GM23338 (cell line): ENCODE data around the gene ACAD10. TPM values are rescaled to one million over a fixed set of nuclear protein-coding genes. Genes with fewer than 3 reads are reported as not detected.

Experiments used
- ATAC-seq: fragments of 200-7000 bp; cut with Tn5 transposase; 3 replicates; pipeline ENCODE4 v1.9.1; 2020
- DNase-seq: peaks from one replicate; pipeline ENCODE4 v3.0.0-alpha.2; 2015; ENCODE audit warnings: low spot score
- H2AFZ ChIP-seq: fragments of 200-600 bp; sonication (generic); 2 replicates; pipeline ENCODE4 v1.8.0; 2016; ENCODE audit warnings: antibody characterized with exemption, mild to moderate bottlenecking, moderate library complexity
- H3F3A ChIP-seq: fragments of 200-600 bp; sonication (generic); replicated peaks from 2 replicates; pipeline ENCODE4 v1.8.0; 2017; ENCODE audit warnings: antibody characterized with exemption, mixed run types, low read depth
- H3K27ac ChIP-seq: fragments of 200-600 bp; sonication (generic); 2 replicates; pipeline ENCODE4 v1.6.1; 2016; ENCODE audit warnings: low read depth
- H3K27me3 ChIP-seq: fragments of 200-600 bp; sonication (generic); 2 replicates; pipeline ENCODE4 v1.8.0; 2016; ENCODE audit warnings: mild to moderate bottlenecking, mixed run types, moderate library complexity; ENCODE audit not compliant: insufficient read depth
- H3K36me3 ChIP-seq: fragments of 200-600 bp; sonication (generic); 2 replicates; pipeline ENCODE4 v1.8.0; 2016; ENCODE audit warnings: mild to moderate bottlenecking; ENCODE audit not compliant: insufficient read depth
- H3K4me1 ChIP-seq: fragments of 200-600 bp; sonication (generic); 2 replicates; pipeline ENCODE4 v1.8.0; 2016; ENCODE audit warnings: mild to moderate bottlenecking, moderate library complexity; ENCODE audit not compliant: insufficient read depth
- H3K4me2 ChIP-seq: fragments of 200-600 bp; sonication (generic); 2 replicates; pipeline ENCODE4 v1.7.1; 2017; ENCODE audit warnings: mixed run types
- H3K4me3 ChIP-seq: fragments of 200-600 bp; sonication (generic); 2 replicates; pipeline ENCODE4 v1.6.1; 2016; ENCODE audit warnings: mixed run types
- H3K79me2 ChIP-seq: fragments of 200-600 bp; sonication (generic); replicated peaks from 2 replicates; pipeline ENCODE4 v1.8.0; 2017; ENCODE audit warnings: mild to moderate bottlenecking; ENCODE audit not compliant: insufficient read depth
- H3K9me2 ChIP-seq: fragments of 200-600 bp; sonication (generic); 2 replicates; pipeline ENCODE4 v1.8.0; 2017; ENCODE audit not compliant: insufficient read depth
- H4K20me1 ChIP-seq: fragments of 200-600 bp; sonication (generic); replicated peaks from 2 replicates; pipeline ENCODE4 v1.8.0; 2017; ENCODE audit warnings: mild to moderate bottlenecking; ENCODE audit not compliant: insufficient read depth
- H3K27ac Mint-ChIP-seq: 2 replicates; pipeline ENCODE4 v1.8.0; 2020; ENCODE audit warnings: inconsistent platforms, mild to moderate bottlenecking, moderate library complexity, mixed read lengths
- H3K27me3 Mint-ChIP-seq: 3 replicates; pipeline ENCODE4 v1.8.0; 2022; ENCODE audit warnings: low read depth, mild to moderate bottlenecking, moderate library complexity, mixed read lengths, inconsistent platforms; ENCODE audit not compliant: insufficient read depth, poor library complexity
- H3K36me3 Mint-ChIP-seq: 3 replicates; pipeline ENCODE4 v1.8.0; 2021; ENCODE audit warnings: low read depth, mild to moderate bottlenecking, inconsistent platforms, moderate library complexity, mixed read lengths
- H3K4me1 Mint-ChIP-seq: 3 replicates; pipeline ENCODE4 v1.8.0; 2020; ENCODE audit warnings: mild to moderate bottlenecking, inconsistent platforms, mixed read lengths
- H3K4me3 Mint-ChIP-seq: 3 replicates; pipeline ENCODE4 v1.8.0; 2021; ENCODE audit warnings: moderate library complexity, mild to moderate bottlenecking, inconsistent platforms, mixed read lengths
- H3K9me3 Mint-ChIP-seq: 3 replicates; pipeline ENCODE4 v1.8.0; 2020; ENCODE audit warnings: moderate library complexity, mild to moderate bottlenecking, inconsistent platforms, mixed read lengths
- CREB1 ChIP-seq: fragments of 250-450 bp; sonication (Bioruptor Pico); IDR thresholded peaks from 2 replicates; pipeline ENCODE4 v1.5.0; 2020; ENCODE audit warnings: low read depth, mild to moderate bottlenecking, moderate library complexity
- CTCF ChIP-seq, 2 experiments: fragments of 200-600 bp in 1 of 2; sonication (generic) in 1 of 2; conservative IDR thresholded peaks; 2 replicates each; pipeline versions ENCODE4 v1.5.1 to v1.6.1; 2016 to 2017; ENCODE audit warnings: antibody characterized with exemption in 2 of 2, low read depth in 2 of 2, mild to moderate bottlenecking in 2 of 2, moderate library complexity in 1 of 2
- ETS1 ChIP-seq: IDR thresholded peaks from 2 replicates; pipeline ENCODE4 v1.6.1; 2016; ENCODE audit warnings: antibody characterized with exemption
- EZH2 ChIP-seq: fragments of 200-600 bp; sonication (generic); IDR thresholded peaks from one replicate; pipeline ENCODE4 v1.8.0; 2017; ENCODE audit warnings: antibody characterized with exemption, mild to moderate bottlenecking, low read depth; ENCODE audit not compliant: unreplicated experiment
- EZH2phosphoT487 ChIP-seq: fragments of 200-600 bp; sonication (generic); IDR thresholded peaks from one replicate; pipeline ENCODE4 v1.8.1; 2018; ENCODE audit warnings: antibody characterized with exemption; ENCODE audit not compliant: unreplicated experiment
- POLR2AphosphoS5 ChIP-seq: IDR thresholded peaks from 2 replicates; pipeline ENCODE4 v1.6.1; 2016; ENCODE audit warnings: antibody characterized with exemption, low read depth
- ZNF114 ChIP-seq: fragments of 250-450 bp; sonication (Bioruptor Pico); IDR thresholded peaks from 2 replicates; pipeline ENCODE4 v1.5.0; 2020; ENCODE audit warnings: mild to moderate bottlenecking, moderate library complexity
- polyA plus RNA-seq: library from polyadenylated mRNA; unstranded; fragments of >200 nt; fragmentation: Nextera tagmentation; extraction: Ambion mirVana; gene quantifications from 2 replicates; pipeline ENCODE4 v1.2.1, GENCODE V29; 2016
- total RNA-seq: library from RNA; depleted of rRNA; stranded (reverse); fragments of >200 nt; shearing (Covaris generic); gene quantifications from 2 replicates; pipeline ENCODE4 v1.2.3, GENCODE V29; 2014
- TF ChIP-seq, protein P1 (sequence below): fragments of 250-450 bp; sonication (Bioruptor Pico); IDR thresholded peaks from 2 replicates; pipeline ENCODE4 v1.5.0; 2020; ENCODE audit warnings: mild to moderate bottlenecking, moderate library complexity

Gene ACAD10
- total and polyA plus RNA-seq, 2 experiments from 2014 or later: 16.3 to 23.1 TPM

GRCh38 chr12:111766608-111767361 lies 80.9 kb downstream of the ACAD10 start, which contains the start of gene ALDH2:
ALDH2 (plus strand) TSS chr12:111766933; CDS start chr12:111766983, 50 bp downstream.
- TF ChIP-seq POLR2AphosphoS5 (peak; percentile 92), ETS1 (no peak; the same call in 1 of the 2 replicates), CREB1 (CRISPR knock-in tag) (peak; percentile 23; the same call in 1 of the 2 replicates), CTCF (conservative IDR thresholded peaks at IDR 0.05; ENCODE audit: low read depth in 2 of 2) (peak in 1 of 2 experiments; percentile 23; a peak in 1 of 4 replicates), ZNF114 (CRISPR knock-in tag) (no peak), EZH2 (no peak)
- H3K79me2 ChIP-seq: peaks cover 34% of the 10 kb centered on the region
- H3K27me3 ChIP-seq: no peaks in the 10 kb centered on the region
- peaks cover 14% of the 10 kb centered on the region; the same call in 2 of the 3 replicates for H3K9me3 Mint-ChIP-seq
- H3K4me3 ChIP-seq: peak within 1 kb of the TSS; percentile 75
- peaks cover 20% of the 10 kb centered on the region for H3K36me3 Mint-ChIP-seq
- H3K4me2 ChIP-seq: peak within 1 kb of the TSS; percentile 92
- H3K27ac ChIP-seq: peak within 1 kb of the TSS; percentile 85; the same call in 1 of the 2 replicates
- H4K20me1 ChIP-seq: peaks cover 6% of the 10 kb centered on the region
- H2AFZ ChIP-seq: peak within 1 kb of the TSS; percentile 79
- H3K4me3 Mint-ChIP-seq: peak within 1 kb of the TSS; percentile 94
- no peaks in the 10 kb centered on the region for H3K36me3 ChIP-seq
- H3K4me1 Mint-ChIP-seq: peaks cover 15% of the 10 kb centered on the region
- 0 out of 2 replicates have a peak, but pooled peaks cover 8% of the 10 kb centered on the region for H3F3A ChIP-seq
- H3K27me3 Mint-ChIP-seq: peaks cover 19% of the 10 kb centered on the region
- ATAC-seq: peak; percentile 94
- peak within 1 kb of the TSS; percentile 96 for H3K27ac Mint-ChIP-seq
- H3K9me2 ChIP-seq: no peaks in the 10 kb centered on the region
- peak; percentile 96 for DNase-seq
- H3K4me1 ChIP-seq: peaks cover 12% of the 10 kb centered on the region

DNA sequence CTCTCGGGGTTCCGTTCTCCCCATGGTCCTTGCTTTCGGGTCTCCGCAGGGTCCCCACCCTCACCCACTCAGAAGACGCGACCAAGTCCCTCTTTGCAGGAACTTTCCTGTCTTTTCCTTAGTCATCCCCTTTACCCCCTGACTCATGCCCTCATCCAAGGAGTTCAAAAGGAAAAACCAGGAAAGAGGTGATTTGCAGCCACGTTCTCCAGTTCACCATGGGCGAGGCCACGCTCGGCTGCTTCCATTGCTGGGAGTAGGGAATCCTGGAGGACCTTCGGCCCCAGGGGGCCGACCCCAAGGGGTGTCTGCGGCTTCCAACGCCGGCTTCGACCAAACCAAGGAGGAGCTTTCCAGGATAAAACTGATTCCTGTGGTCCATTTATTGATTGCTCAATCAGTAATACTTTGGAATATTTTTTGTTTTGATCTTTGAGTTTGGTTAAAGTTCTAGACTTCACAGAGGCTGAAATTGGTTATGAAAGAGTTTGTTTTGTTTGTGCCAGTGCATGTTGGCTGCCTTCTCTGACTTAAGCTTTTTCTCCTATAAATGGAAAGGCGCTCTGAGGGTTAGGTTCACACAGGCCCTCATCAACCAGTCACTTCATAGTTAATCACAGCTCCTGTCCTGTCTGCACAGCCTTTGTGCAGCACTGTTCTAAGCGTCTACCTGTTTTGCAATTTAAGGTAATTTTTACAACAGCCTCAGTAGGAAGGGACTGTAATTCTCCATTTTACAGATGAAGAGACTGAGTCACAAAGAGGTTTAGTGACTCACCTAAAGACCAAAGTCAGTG lies 81.7 kb downstream of the ACAD10 start:
- peaks cover 19% of the 10 kb centered on the region for H3K27me3 Mint-ChIP-seq
- peak overlapping the region; percentile 94 for H3K4me3 Mint-ChIP-seq
- peak; percentile 58 for DNase-seq
- Histone ChIP-seq H3K9me2 (no peaks in the 10 kb centered on the region), H3K4me2 (peak overlapping the region; percentile 92), H3K4me1 (peaks cover 7% of the 10 kb centered on the region), H3K4me3 (peak overlapping the region; percentile 75), H3F3A (0 out of 2 replicates have a peak, but pooled peaks cover 8% of the 10 kb centered on the region), H2AFZ (peak overlapping the region; percentile 57; the same call in 1 of the 2 replicates), H3K27me3 (no peaks in the 10 kb centered on the region), H3K79me2 (peaks cover 40% of the 10 kb centered on the region), H4K20me1 (peaks cover 6% of the 10 kb centered on the region), H3K36me3 (no peaks in the 10 kb centered on the region), H3K27ac (peak overlapping the region; percentile 72; the same call in 1 of the 2 replicates)
- peak overlapping the region; percentile 96 for H3K27ac Mint-ChIP-seq
- H3K36me3 Mint-ChIP-seq: peaks cover 20% of the 10 kb centered on the region
- H3K9me3 Mint-ChIP-seq: peaks cover 14% of the 10 kb centered on the region; the same call in 2 of the 3 replicates
- peak; percentile 28 for ATAC-seq
- peaks cover 12% of the 10 kb centered on the region for H3K4me1 Mint-ChIP-seq
- TF ChIP-seq, protein P1, sequence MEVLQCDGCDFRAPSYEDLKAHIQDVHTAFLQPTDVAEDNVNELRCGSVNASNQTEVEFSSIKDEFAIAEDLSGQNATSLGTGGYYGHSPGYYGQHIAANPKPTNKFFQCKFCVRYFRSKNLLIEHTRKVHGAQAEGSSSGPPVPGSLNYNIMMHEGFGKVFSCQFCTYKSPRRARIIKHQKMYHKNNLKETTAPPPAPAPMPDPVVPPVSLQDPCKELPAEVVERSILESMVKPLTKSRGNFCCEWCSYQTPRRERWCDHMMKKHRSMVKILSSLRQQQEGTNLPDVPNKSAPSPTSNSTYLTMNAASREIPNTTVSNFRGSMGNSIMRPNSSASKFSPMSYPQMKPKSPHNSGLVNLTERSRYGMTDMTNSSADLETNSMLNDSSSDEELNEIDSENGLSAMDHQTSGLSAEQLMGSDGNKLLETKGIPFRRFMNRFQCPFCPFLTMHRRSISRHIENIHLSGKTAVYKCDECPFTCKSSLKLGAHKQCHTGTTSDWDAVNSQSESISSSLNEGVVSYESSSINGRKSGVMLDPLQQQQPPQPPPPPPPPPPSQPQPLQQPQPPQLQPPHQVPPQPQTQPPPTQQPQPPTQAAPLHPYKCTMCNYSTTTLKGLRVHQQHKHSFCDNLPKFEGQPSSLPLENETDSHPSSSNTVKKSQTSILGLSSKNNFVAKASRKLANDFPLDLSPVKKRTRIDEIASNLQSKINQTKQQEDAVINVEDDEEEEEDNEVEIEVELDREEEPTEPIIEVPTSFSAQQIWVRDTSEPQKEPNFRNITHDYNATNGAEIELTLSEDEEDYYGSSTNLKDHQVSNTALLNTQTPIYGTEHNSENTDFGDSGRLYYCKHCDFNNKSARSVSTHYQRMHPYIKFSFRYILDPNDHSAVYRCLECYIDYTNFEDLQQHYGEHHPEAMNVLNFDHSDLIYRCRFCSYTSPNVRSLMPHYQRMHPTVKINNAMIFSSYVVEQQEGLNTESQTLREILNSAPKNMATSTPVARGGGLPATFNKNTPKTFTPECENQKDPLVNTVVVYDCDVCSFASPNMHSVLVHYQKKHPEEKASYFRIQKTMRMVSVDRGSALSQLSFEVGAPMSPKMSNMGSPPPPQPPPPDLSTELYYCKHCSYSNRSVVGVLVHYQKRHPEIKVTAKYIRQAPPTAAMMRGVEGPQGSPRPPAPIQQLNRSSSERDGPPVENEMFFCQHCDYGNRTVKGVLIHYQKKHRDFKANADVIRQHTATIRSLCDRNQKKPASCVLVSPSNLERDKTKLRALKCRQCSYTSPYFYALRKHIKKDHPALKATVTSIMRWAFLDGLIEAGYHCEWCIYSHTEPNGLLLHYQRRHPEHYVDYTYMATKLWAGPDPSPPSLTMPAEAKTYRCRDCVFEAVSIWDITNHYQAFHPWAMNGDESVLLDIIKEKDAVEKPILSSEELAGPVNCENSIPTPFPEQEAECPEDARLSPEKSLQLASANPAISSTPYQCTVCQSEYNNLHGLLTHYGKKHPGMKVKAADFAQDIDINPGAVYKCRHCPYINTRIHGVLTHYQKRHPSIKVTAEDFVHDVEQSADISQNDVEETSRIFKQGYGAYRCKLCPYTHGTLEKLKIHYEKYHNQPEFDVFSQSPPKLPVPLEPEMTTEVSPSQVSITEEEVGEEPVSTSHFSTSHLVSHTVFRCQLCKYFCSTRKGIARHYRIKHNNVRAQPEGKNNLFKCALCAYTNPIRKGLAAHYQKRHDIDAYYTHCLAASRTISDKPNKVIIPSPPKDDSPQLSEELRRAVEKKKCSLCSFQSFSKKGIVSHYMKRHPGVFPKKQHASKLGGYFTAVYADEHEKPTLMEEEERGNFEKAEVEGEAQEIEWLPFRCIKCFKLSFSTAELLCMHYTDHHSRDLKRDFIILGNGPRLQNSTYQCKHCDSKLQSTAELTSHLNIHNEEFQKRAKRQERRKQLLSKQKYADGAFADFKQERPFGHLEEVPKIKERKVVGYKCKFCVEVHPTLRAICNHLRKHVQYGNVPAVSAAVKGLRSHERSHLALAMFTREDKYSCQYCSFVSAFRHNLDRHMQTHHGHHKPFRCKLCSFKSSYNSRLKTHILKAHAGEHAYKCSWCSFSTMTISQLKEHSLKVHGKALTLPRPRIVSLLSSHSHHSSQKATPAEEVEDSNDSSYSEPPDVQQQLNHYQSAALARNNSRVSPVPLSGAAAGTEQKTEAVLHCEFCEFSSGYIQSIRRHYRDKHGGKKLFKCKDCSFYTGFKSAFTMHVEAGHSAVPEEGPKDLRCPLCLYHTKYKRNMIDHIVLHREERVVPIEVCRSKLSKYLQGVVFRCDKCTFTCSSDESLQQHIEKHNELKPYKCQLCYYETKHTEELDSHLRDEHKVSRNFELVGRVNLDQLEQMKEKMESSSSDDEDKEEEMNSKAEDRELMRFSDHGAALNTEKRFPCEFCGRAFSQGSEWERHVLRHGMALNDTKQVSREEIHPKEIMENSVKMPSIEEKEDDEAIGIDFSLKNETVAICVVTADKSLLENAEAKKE: no peak
- TF ChIP-seq EZH2phosphoT487: no peak
